HepG2 (cell line): ENCODE measurements around the gene POU2F1. TPM values are rescaled to one million over a fixed set of nuclear protein-coding genes. Genes with fewer than 3 reads are reported as not detected.

Experiments
- ARNTL ChIP-seq: sonication (generic); formaldehyde crosslinking; IDR thresholded peaks from 2 replicates; pipeline ENCODE4 v1.4.0; 2020; ENCODE audit warnings: mild to moderate bottlenecking, missing genetic modification reagents
- HIC2 ChIP-seq: sonication (generic); formaldehyde crosslinking; IDR thresholded peaks from 2 replicates; pipeline ENCODE4 v1.9.0; 2022; ENCODE audit warnings: low read depth, missing genetic modification reagents
- KDM3A ChIP-seq: IDR thresholded peaks from 2 replicates; pipeline ENCODE4 v1.6.1; 2018; ENCODE audit warnings: low read depth, missing compliant biosample characterization
- KDM6A ChIP-seq: IDR thresholded peaks from 2 replicates; pipeline ENCODE4 v1.6.1; 2016; ENCODE audit warnings: low read depth
- MED13 ChIP-seq: sonication (generic); formaldehyde crosslinking; IDR thresholded peaks from 2 replicates; pipeline ENCODE4 v1.5.0; 2020; ENCODE audit warnings: missing genetic modification reagents
- NCOA2 ChIP-seq: sonication (generic); formaldehyde crosslinking; IDR thresholded peaks from 2 replicates; pipeline ENCODE4 v1.8.0; 2022; ENCODE audit warnings: inconsistent platforms
- RFX3 ChIP-seq: IDR thresholded peaks from 2 replicates; pipeline ENCODE4 v1.6.1; 2016; ENCODE audit warnings: missing biosample characterization, missing genetic modification reagents
- TFDP1 ChIP-seq: IDR thresholded peaks from 2 replicates; pipeline ENCODE4 v1.6.1; 2016; ENCODE audit warnings: missing compliant biosample characterization, missing genetic modification reagents, borderline replicate concordance
- THYN1 ChIP-seq: sonication (generic); formaldehyde crosslinking; IDR thresholded peaks from 2 replicates; pipeline ENCODE4 v1.8.1; 2023; ENCODE audit warnings: low read depth, mild to moderate bottlenecking, moderate library complexity, missing genetic modification reagents, borderline replicate concordance
- TOPORS ChIP-seq: sonication (generic); formaldehyde crosslinking; IDR thresholded peaks from 2 replicates; pipeline ENCODE4 v1.8.0; 2023; ENCODE audit warnings: mild to moderate bottlenecking, missing genetic modification reagents
- ZNF260 ChIP-seq: sonication (generic); formaldehyde crosslinking; IDR thresholded peaks from 2 replicates; pipeline ENCODE4 v1.4.0; 2020; ENCODE audit warnings: missing genetic modification reagents, low read depth, mild to moderate bottlenecking, borderline replicate concordance
- ZNF274 ChIP-seq: sonication (generic); formaldehyde crosslinking; IDR thresholded peaks from 2 replicates; pipeline ENCODE4 v1.5.1; 2020; ENCODE audit warnings: mild to moderate bottlenecking, missing genetic modification reagents
- ZNF383 ChIP-seq: sonication (generic); formaldehyde crosslinking; IDR thresholded peaks from 2 replicates; pipeline ENCODE4 v1.4.0; 2020; ENCODE audit warnings: missing genetic modification reagents, mild to moderate bottlenecking, borderline replicate concordance
- ZNF460 ChIP-seq: sonication (generic); formaldehyde crosslinking; IDR thresholded peaks from 2 replicates; pipeline ENCODE4 v1.5.1; 2020; ENCODE audit warnings: missing genetic modification reagents, mild to moderate bottlenecking, borderline replicate concordance
- ZNF512 ChIP-seq: sonication (generic); formaldehyde crosslinking; IDR thresholded peaks from 2 replicates; pipeline ENCODE4 v1.4.0; 2020; ENCODE audit warnings: mild to moderate bottlenecking, missing genetic modification reagents
- ZNF605 ChIP-seq: sonication (generic); formaldehyde crosslinking; IDR thresholded peaks from 2 replicates; pipeline ENCODE4 v1.8.0; 2022; ENCODE audit warnings: mild to moderate bottlenecking, missing genetic modification reagents
- ZNF674 ChIP-seq: sonication (generic); formaldehyde crosslinking; IDR thresholded peaks from 2 replicates; pipeline ENCODE4 v1.5.0; 2020; ENCODE audit warnings: low read depth, mild to moderate bottlenecking, missing genetic modification reagents
- ZNF749 ChIP-seq: sonication (generic); formaldehyde crosslinking; IDR thresholded peaks from 2 replicates; pipeline ENCODE4 v1.8.0; 2022; ENCODE audit warnings: mild to moderate bottlenecking, missing genetic modification reagents, moderate library complexity, borderline replicate concordance
- ZNF776 ChIP-seq: sonication (generic); formaldehyde crosslinking; IDR thresholded peaks from 2 replicates; pipeline ENCODE4 v1.4.0; 2020; ENCODE audit warnings: mild to moderate bottlenecking, missing genetic modification reagents
- ZNF841 ChIP-seq: sonication (generic); formaldehyde crosslinking; IDR thresholded peaks from 2 replicates; pipeline ENCODE4 v1.8.1; 2023; ENCODE audit warnings: missing genetic modification reagents, borderline replicate concordance
- polyA plus RNA-seq, 8 experiments: library from polyadenylated mRNA; depleted of rRNA in 3 of 8; stranded (reverse) in 7 of 8; unstranded in 1 of 8; fragments of >200 nt; fragmentation: Illumina TruSeq in 4 of 8; extraction: Trizol in 4 of 8; gene quantifications; 2 replicates each; pipeline versions ENCODE4 v1.2.1 to v1.2.3, GENCODE V29; 2011 to 2016; ENCODE audit warnings: low read depth in 4 of 8, missing spikeins in 1 of 8, mixed read lengths in 1 of 8; ENCODE audit not compliant: insufficient read depth in 1 of 8
- total RNA-seq, 5 experiments: library from RNA; depleted of rRNA; stranded (reverse); fragments of >200 nt; fragmentation: Illumina TruSeq; extraction: Trizol; gene quantifications; 2 replicates each; pipeline ENCODE4 v1.2.3, GENCODE V29; 2016; ENCODE audit warnings: low read depth in 1 of 5
- TF ChIP-seq, protein P1 (sequence below): sonication (generic); formaldehyde crosslinking; IDR thresholded peaks from 2 replicates; pipeline ENCODE4 v1.4.0; 2020; ENCODE audit warnings: missing genetic modification reagents, borderline replicate concordance

POU2F1 gene
- total and polyA plus RNA-seq, 2 of the 13 experiments (the other 11 are each of a cell fraction or from before 2014, with no cell fraction given) = 10.2 to 13.0 TPM

DNA sequence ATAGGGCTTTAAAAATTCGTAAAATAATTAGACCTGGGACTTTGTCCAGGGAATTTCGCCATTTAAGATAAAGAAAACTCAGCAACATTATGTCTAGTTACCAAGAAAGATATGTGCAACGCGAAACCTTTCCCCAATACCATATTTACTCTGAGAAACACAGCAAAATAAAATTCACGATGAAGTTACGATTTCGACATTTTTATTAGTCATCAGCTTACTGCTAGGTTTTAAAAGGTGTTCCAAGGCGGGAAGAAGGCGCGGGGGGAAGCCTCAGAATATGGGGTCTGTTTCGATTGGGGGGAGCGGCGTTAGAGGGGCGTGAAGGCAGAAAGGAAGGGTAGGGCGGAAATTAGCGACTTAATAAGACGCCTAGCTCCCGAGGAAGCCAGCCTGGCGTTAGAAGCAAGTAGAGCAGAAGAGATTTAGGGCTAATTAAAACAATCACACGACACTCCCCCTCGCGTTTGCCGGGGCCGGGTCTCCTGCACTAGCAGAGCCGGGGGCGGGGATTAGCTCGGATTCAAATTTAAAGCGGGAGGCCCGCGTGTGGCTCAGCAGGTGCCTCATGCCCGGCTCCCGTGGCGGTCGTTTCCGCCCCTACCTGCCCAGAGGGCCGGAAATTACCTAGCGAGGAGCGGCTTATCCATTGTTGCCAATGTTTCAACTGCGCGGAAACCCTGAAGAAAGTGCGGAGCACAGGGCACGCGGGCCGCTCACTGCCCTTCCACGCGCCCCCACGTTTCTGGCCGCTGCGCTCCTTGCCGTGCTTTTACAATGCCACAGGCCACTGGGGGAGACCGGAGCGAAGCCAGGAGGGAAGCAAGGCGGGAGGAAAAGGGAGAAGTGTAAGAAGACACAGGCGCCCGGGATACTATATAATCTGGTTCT lies 795 bp upstream of the POU2F1 start (continued):
- TF ChIP-seq ZNF776 = no peak
- no peak for TF ChIP-seq ZNF383 (CRISPR knock-in tag)
- peak; percentile 50; the same call in 1 of the 2 replicates for TF ChIP-seq ARNTL (CRISPR knock-in tag)
- peak; percentile 81; the same call in 1 of the 2 replicates for TF ChIP-seq ZNF841 (CRISPR knock-in tag)
- peak; percentile 19; the same call in 1 of the 2 replicates for TF ChIP-seq ZNF512 (CRISPR knock-in tag)
- TF ChIP-seq ZNF274 = no peak; the same call in 1 of the 2 replicates
- no peak for TF ChIP-seq ZNF460 (CRISPR knock-in tag)
- no peak for TF ChIP-seq ZNF260
- TF ChIP-seq THYN1 = no peak
- no peak for TF ChIP-seq ZNF674 (CRISPR knock-in tag)
- TF ChIP-seq HIC2 = 0 out of 2 replicates have a peak, but pooled peaks have one; percentile 20
- no peak for TF ChIP-seq MED13 (CRISPR knock-in tag)
- TF ChIP-seq RFX3 (CRISPR knock-in tag) = no peak
- no peak; the same call in 1 of the 2 replicates for TF ChIP-seq KDM3A (CRISPR knock-in tag)
- peak; percentile 75; the same call in 1 of the 2 replicates for TF ChIP-seq ZNF749
- TF ChIP-seq, protein P1, sequence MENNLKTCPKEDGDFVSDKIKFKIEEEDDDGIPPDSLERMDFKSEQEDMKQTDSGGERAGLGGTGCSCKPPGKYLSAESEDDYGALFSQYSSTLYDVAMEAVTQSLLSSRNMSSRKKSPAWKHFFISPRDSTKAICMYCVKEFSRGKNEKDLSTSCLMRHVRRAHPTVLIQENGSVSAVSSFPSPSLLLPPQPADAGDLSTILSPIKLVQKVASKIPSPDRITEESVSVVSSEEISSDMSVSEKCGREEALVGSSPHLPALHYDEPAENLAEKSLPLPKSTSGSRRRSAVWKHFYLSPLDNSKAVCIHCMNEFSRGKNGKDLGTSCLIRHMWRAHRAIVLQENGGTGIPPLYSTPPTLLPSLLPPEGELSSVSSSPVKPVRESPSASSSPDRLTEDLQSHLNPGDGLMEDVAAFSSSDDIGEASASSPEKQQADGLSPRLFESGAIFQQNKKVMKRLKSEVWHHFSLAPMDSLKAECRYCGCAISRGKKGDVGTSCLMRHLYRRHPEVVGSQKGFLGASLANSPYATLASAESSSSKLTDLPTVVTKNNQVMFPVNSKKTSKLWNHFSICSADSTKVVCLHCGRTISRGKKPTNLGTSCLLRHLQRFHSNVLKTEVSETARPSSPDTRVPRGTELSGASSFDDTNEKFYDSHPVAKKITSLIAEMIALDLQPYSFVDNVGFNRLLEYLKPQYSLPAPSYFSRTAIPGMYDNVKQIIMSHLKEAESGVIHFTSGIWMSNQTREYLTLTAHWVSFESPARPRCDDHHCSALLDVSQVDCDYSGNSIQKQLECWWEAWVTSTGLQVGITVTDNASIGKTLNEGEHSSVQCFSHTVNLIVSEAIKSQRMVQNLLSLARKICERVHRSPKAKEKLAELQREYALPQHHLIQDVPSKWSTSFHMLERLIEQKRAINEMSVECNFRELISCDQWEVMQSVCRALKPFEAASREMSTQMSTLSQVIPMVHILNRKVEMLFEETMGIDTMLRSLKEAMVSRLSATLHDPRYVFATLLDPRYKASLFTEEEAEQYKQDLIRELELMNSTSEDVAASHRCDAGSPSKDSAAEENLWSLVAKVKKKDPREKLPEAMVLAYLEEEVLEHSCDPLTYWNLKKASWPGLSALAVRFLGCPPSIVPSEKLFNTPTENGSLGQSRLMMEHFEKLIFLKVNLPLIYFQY = no peak
- peak; percentile 92 for TF ChIP-seq TFDP1
- peak; percentile 85 for TF ChIP-seq ZNF605
- TF ChIP-seq TOPORS (CRISPR knock-in tag) = peak; percentile 84; the same call in 1 of the 2 replicates
- no peak for TF ChIP-seq KDM6A (CRISPR knock-in tag)
- no peak for TF ChIP-seq NCOA2
